Muscle of leg (tissue), 11 donors: Measurements from ENCODE around the gene SMURF2. TPM values are rescaled to one million over a fixed set of nuclear protein-coding genes. Genes with fewer than 3 reads are reported as not detected.
"Not testable (repeated sequence)": the region's sequence is repeated elsewhere in the genome, so short reads cannot be mapped to it uniquely, and the experiment has no call there.

ENCODE experiments used
- DNase-seq: peaks from one replicate; pipeline ENCODE4 v3.0.0; 2013
- H3K27ac ChIP-seq: one replicate; pipeline ENCODE4 v1.5.1; 2013; ENCODE audit warnings: mild to moderate bottlenecking, low read length, control low read depth
- H3K27me3 ChIP-seq: one replicate; pipeline ENCODE4 v1.6.1; 2013; ENCODE audit warnings: low read length; ENCODE audit not compliant: control insufficient read depth, insufficient read depth
- H3K36me3 ChIP-seq: one replicate; pipeline ENCODE4 v1.6.1; 2013; ENCODE audit warnings: low read length; ENCODE audit not compliant: control insufficient read depth, insufficient read depth
- H3K4me1 ChIP-seq: one replicate; pipeline ENCODE4 v1.6.1; 2013; ENCODE audit warnings: low read length; ENCODE audit not compliant: control insufficient read depth, insufficient read depth
- H3K4me3 ChIP-seq: one replicate; pipeline ENCODE4 v1.5.1; 2013; ENCODE audit warnings: low read length, control low read depth
- H3K9me3 ChIP-seq: replicated peaks from 2 replicates; pipeline ENCODE4 v1.6.1; 2013; ENCODE audit warnings: low read depth, low read length; ENCODE audit not compliant: control insufficient read depth
- WGBS: methylation state at CpG from one replicate; pipeline ENCODE4 v1.1.5; 2013; ENCODE audit warnings: missing lambda C conversion rate; ENCODE audit not compliant: insufficient coverage; 5-methylcytosine and 5-hydroxymethylcytosine counted together
- polyA plus RNA-seq, 8 donors: library from polyadenylated mRNA; unstranded; fragments of 120-200 nt; gene quantifications; one replicate each; pipeline versions ENCODE4 v1.2.1 to v1.2.3, GENCODE V29; 2013; ENCODE audit warnings: inconsistent platforms in 1 of 8, low replicate concordance in 1 of 8; ENCODE audit not compliant: insufficient read length in 8 of 8, insufficient read depth in 1 of 8
- total RNA-seq: library from RNA; stranded (reverse); fragments of 120-200 nt; gene quantifications from one replicate; pipeline ENCODE4 v1.2.4, GENCODE V29; 2013

SMURF2 gene
- total and polyA plus RNA-seq, 9 donors, result 18.6 to 32.3 (median 24.5) TPM

- Histone ChIP-seq H3K36me3 (no peaks in the 10 kb centered on the region), H3K9me3 (no peaks in the 10 kb centered on the region), H3K4me1 (no peaks in the 10 kb centered on the region), H3K27me3 (no peaks in the 10 kb centered on the region), H3K27ac (no peak overlapping the region), H3K4me3 (no peak overlapping the region)
- no peak for DNase-seq
- 90% methylated on average over 3 of the region's 5 CpGs for WGBS
Measured at GRCh38 chr17:64617125-64617780, 44.9 kb downstream of the SMURF2 start.

- WGBS, result 40% methylated on average over 1 of the region's 3 CpGs
- Histone ChIP-seq H3K9me3 (no peaks in the 10 kb centered on the region), H3K4me1 (no peaks in the 10 kb centered on the region), H3K27me3 (no peaks in the 10 kb centered on the region), H3K4me3 (no peak overlapping the region), H3K36me3 (no peaks in the 10 kb centered on the region), H3K27ac (no peak overlapping the region)
- peak; percentile 70 for DNase-seq
Measured at GRCh38 chr17:64615028-64615677, 47.0 kb downstream of the SMURF2 start.

GRCh38 chr17:64614266-64615027, 47.7 kb downstream of the SMURF2 start:
- Histone ChIP-seq H3K27me3 (no peaks in the 10 kb centered on the region), H3K9me3 (no peaks in the 10 kb centered on the region), H3K36me3 (no peaks in the 10 kb centered on the region), H3K4me3 (no peak overlapping the region), H3K27ac (no peak overlapping the region), H3K4me1 (no peaks in the 10 kb centered on the region)
- DNase-seq, result no peak
- no CpG with 5 or more reads among the region's 2 CpGs for WGBS

- peak; percentile 35 for DNase-seq
- Histone ChIP-seq H3K4me1 (no peaks in the 10 kb centered on the region), H3K27me3 (no peaks in the 10 kb centered on the region), H3K4me3 (no peak overlapping the region), H3K27ac (no peak overlapping the region), H3K9me3 (no peaks in the 10 kb centered on the region), H3K36me3 (no peaks in the 10 kb centered on the region)
- WGBS, result 74% methylated on average over 7 of the region's 7 CpGs
Measured at GRCh38 chr17:64611369-64611768, 50.7 kb downstream of the SMURF2 start.

- H3K4me3 ChIP-seq, H3K27ac ChIP-seq, H3K4me1 ChIP-seq, DNase-seq, H3K36me3 ChIP-seq, H3K9me3 ChIP-seq, H3K27me3 ChIP-seq: not testable (repeated sequence)
- no CpG with 5 or more reads among the region's 2 CpGs for WGBS
Measured at GRCh38 chr17:64610244-64610643, 51.9 kb downstream of the SMURF2 start.

- Histone ChIP-seq H3K4me3 (no peak overlapping the region), H3K4me1 (no peaks in the 10 kb centered on the region), H3K27ac (no peak overlapping the region), H3K27me3 (no peaks in the 10 kb centered on the region), H3K9me3 (no peaks in the 10 kb centered on the region), H3K36me3 (no peaks in the 10 kb centered on the region)
- WGBS, result 85% methylated on average over 2 of the region's 2 CpGs
- no peak for DNase-seq
Measured at GRCh38 chr17:64608571-64608981, 53.5 kb downstream of the SMURF2 start.

GRCh38 chr17:64607862-64608565, 54.1 kb downstream of the SMURF2 start:
- no peak overlapping the region for H3K4me3 ChIP-seq
- no peak overlapping the region for H3K27ac ChIP-seq
- no peak for DNase-seq
- no CpG with 5 or more reads among the region's 2 CpGs for WGBS
- no peaks in the 10 kb centered on the region for H3K27me3 ChIP-seq
- H3K9me3 ChIP-seq, result no peaks in the 10 kb centered on the region
- no peaks in the 10 kb centered on the region for H3K36me3 ChIP-seq
- H3K4me1 ChIP-seq, result no peaks in the 10 kb centered on the region

GRCh38 chr17:64604532-64604931, 57.6 kb downstream of the SMURF2 start:
- not testable (repeated sequence) for H3K27me3 ChIP-seq, H3K36me3 ChIP-seq, H3K4me3 ChIP-seq, H3K9me3 ChIP-seq, H3K4me1 ChIP-seq
- peak overlapping the region; percentile 17 for H3K27ac ChIP-seq
- DNase-seq, result peak; percentile 46
- 56% methylated on average over 9 of the region's 12 CpGs for WGBS

- no peak overlapping the region for H3K4me3 ChIP-seq
- no peak for DNase-seq
- H3K9me3 ChIP-seq, result no peaks in the 10 kb centered on the region
- no peaks in the 10 kb centered on the region for H3K36me3 ChIP-seq
- H3K4me1 ChIP-seq, result no peaks in the 10 kb centered on the region
- peak overlapping the region; percentile 17 for H3K27ac ChIP-seq
- no peaks in the 10 kb centered on the region for H3K27me3 ChIP-seq
- WGBS, result 17% methylated on average over 1 of the region's 1 CpG
Measured at GRCh38 chr17:64603987-64604386, 58.1 kb downstream of the SMURF2 start.

- Histone ChIP-seq H3K4me1 (no peaks in the 10 kb centered on the region), H3K27ac (no peak overlapping the region)
- no CpG with 5 or more reads among the region's 1 CpG for WGBS
Measured at GRCh38 chr17:64599827-64600226, 62.3 kb downstream of the SMURF2 start.

More at GRCh38 chr17:64599827-64600226, 62.3 kb downstream of the SMURF2 start:
- peaks cover 7% of the 10 kb centered on the region for H3K36me3 ChIP-seq
- H3K9me3 ChIP-seq, result no peaks in the 10 kb centered on the region
- no peak overlapping the region for H3K4me3 ChIP-seq
- no peaks in the 10 kb centered on the region for H3K27me3 ChIP-seq
- no peak for DNase-seq
